Measurements from ENCODE around the gene LYST.

The LYST gene

GRCh38 chr1:235749755-235750300 is 116.9 kb downstream of the LYST start:
- DNase-seq, result no peak

- no peak for DNase-seq
Measured at GRCh38 chr1:235748747-235749146, 118.0 kb downstream of the LYST start.

GRCh38 chr1:235746245-235746644 is 120.5 kb downstream of the LYST start:
- no peak for DNase-seq

GRCh38 chr1:235745503-235746136 is 121.1 kb downstream of the LYST start:
- DNase-seq, result no peak

- no peak for DNase-seq
Measured at GRCh38 chr1:235742914-235743599, 123.6 kb downstream of the LYST start.

GRCh38 chr1:235741294-235741693 is 125.4 kb downstream of the LYST start:
- no peak for DNase-seq

GRCh38 chr1:235739631-235740030 is 127.1 kb downstream of the LYST start:
- DNase-seq, result no peak

- DNase-seq, result no peak
Measured at GRCh38 chr1:235739124-235739523, 127.6 kb downstream of the LYST start.

GRCh38 chr1:235737751-235738150 is 129.0 kb downstream of the LYST start:
- DNase-seq, result no peak

- DNase-seq, result no peak
Measured at GRCh38 chr1:235736263-235736662, 130.4 kb downstream of the LYST start.

GRCh38 chr1:235735621-235736020 is 131.1 kb downstream of the LYST start:
- DNase-seq, result no peak

- no peak for DNase-seq
Measured at GRCh38 chr1:235734335-235734734, 132.4 kb downstream of the LYST start.

- no peak for DNase-seq
Measured at GRCh38 chr1:235730007-235730406, 136.7 kb downstream of the LYST start.

- no peak for DNase-seq
Measured at GRCh38 chr1:235726557-235726956, 140.1 kb downstream of the LYST start.

GRCh38 chr1:235725434-235725833 is 141.3 kb downstream of the LYST start:
- DNase-seq, result no peak

GRCh38 chr1:235724730-235725129 is 142.0 kb downstream of the LYST start:
- DNase-seq, result no peak

- no peak for DNase-seq
Measured at GRCh38 chr1:235722858-235723257, 143.8 kb downstream of the LYST start.

- DNase-seq, result no peak
Measured at GRCh38 chr1:235721982-235722381, 144.7 kb downstream of the LYST start.

GRCh38 chr1:235720544-235720943 is 146.2 kb downstream of the LYST start:
- no peak for DNase-seq

- DNase-seq, result no peak
Measured at GRCh38 chr1:235714205-235714897, 152.4 kb downstream of the LYST start.

GRCh38 chr1:235712812-235713211 is 153.9 kb downstream of the LYST start:
- DNase-seq, result no peak

GRCh38 chr1:235710687-235711086 is 156.0 kb downstream of the LYST start:
- no peak for DNase-seq

- DNase-seq, result no peak
Measured at GRCh38 chr1:235709018-235709417, 157.7 kb downstream of the LYST start.

All from activated gamma-delta T cell (primary cell).